ENCODE measurements around the gene HLCS. TPM values are rescaled to one million over a fixed set of nuclear protein-coding genes. Genes with fewer than 3 reads are reported as not detected.

Gene HLCS
- total and polyA plus RNA-seq, 2 donors (not counting 3 experiments of a cell fraction or from before 2014, with no cell fraction given) = 6.7 to 17.2 TPM

GRCh38 chr21:36773995-36774394 is 192.5 kb downstream of the HLCS start:
- Histone ChIP-seq H3K36me3 (ENCODE audit: control insufficient read depth in 2 of 2, extremely low read depth in 1 of 2, insufficient read depth in 2 of 2, low read length in 2 of 2) (no peaks in the 10 kb centered on the region), H3K27ac (ENCODE audit: insufficient read depth, low read depth, low read length) (no peak overlapping the region), H3K9me3 (replicated peaks; ENCODE audit: control insufficient read depth, insufficient read depth, low read length) (no peaks in the 10 kb centered on the region), H3K79me2 (ENCODE audit: control insufficient read depth, insufficient read depth, low read length) (no peaks in the 10 kb centered on the region), H3K4me2 (ENCODE audit: insufficient read depth, low read length) (no peak overlapping the region), H4K20me1 (replicated peaks; ENCODE audit: control insufficient read depth, extremely low read depth, insufficient read depth, low read length) (no peaks in the 10 kb centered on the region), H3K9ac (replicated peaks; ENCODE audit: extremely low read depth, insufficient read depth, low read length) (no peak overlapping the region), H2AFZ (ENCODE audit: low read depth, low read length) (no peak overlapping the region), H3K4me1 (ENCODE audit: control insufficient read depth, extremely low read depth, insufficient read depth, low read length) (peaks cover 5% of the 10 kb centered on the region), H3K4me3 (replicated peaks in 1 of 3; ENCODE audit: insufficient read depth in 1 of 3, low read depth in 1 of 3, low read length in 3 of 3) (no peak overlapping the region), H3K9me1 (replicated peaks; ENCODE audit: control insufficient read depth, extremely low read depth, insufficient read depth, low read length) (no peaks in the 10 kb centered on the region), H3K27me3 (ENCODE audit: control insufficient read depth in 2 of 2, insufficient read depth in 2 of 2, low read length in 2 of 2) (no peaks in the 10 kb centered on the region)
- intact Hi-C loops (cut with micrococcal nuclease) = no loop called here
- POLR2A ChIA-PET = no interaction called here
- dilution Hi-C loops (cut with MboI; ENCODE audit: extremely low pct_ligation_motif_present, low sequenced_read_pairs) = no loop called here
- DNase-seq (ENCODE audit: low read depth, low spot score) (no peak), FAIRE-seq (no peak)
- CTCF ChIA-PET = interaction anchor here (1.2 to 2.4 kb wide), 3 partner anchors 9 to 143 kb away, joined by 5 to 6 read pairs (median 6); no protein-coding TSS in a partner anchor
- no TSS peak for BruUV-seq (replicated peaks)
- TF ChIP-seq CTCF (IDR thresholded peaks at IDR 0.05; ENCODE audit: extremely low read depth in 1 of 2, insufficient read depth in 1 of 2, low read depth in 1 of 2, low read length in 2 of 2) = no peak
- no peak for TF ChIP-seq GATA2 (IDR thresholded peaks at IDR 0.05; ENCODE audit: insufficient read depth, insufficient read length, low read depth, low read length)
- no peak for TF ChIP-seq EZH2 (IDR thresholded peaks at IDR 0.05; ENCODE audit: borderline replicate concordance, low read depth, low read length, severe bottlenecking)
- no peak for TF ChIP-seq FOS (IDR thresholded peaks at IDR 0.05; ENCODE audit: borderline replicate concordance, insufficient read depth, low read length)
- TF ChIP-seq MYC (IDR thresholded peaks at IDR 0.05; ENCODE audit: low read depth, low read length) = no peak
- no peak for TF ChIP-seq JUN (IDR thresholded peaks at IDR 0.05; ENCODE audit: borderline replicate concordance, insufficient read depth, insufficient read length, low read depth)
- TF ChIP-seq, protein P1, sequence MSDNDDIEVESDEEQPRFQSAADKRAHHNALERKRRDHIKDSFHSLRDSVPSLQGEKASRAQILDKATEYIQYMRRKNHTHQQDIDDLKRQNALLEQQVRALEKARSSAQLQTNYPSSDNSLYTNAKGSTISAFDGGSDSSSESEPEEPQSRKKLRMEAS (IDR thresholded peaks at IDR 0.05; ENCODE audit: insufficient read depth, insufficient read length) = no peak

Measured in endothelial cell of umbilical vein (primary cell).